Lower lobe of right lung (tissue), 2 donors: ENCODE results near the gene LRRC37B. TPM values are rescaled to one million over a fixed set of nuclear protein-coding genes. Genes with fewer than 3 reads are reported as not detected.

ENCODE experiments used
- ATAC-seq, 2 donors: fragments of 200-7000 bp; cut with Tn5 transposase; one replicate each; pipeline ENCODE4 v1.9.1; 2020 to 2022; ENCODE audit warnings: mild to moderate bottlenecking in 2 of 2, moderate library complexity in 2 of 2
- DNase-seq: peaks from one replicate; pipeline ENCODE4 v3.0.0-alpha.2; 2020
- H3K27ac ChIP-seq: fragments of 200-600 bp; one replicate; pipeline ENCODE4 v1.8.0; 2022
- H3K27me3 ChIP-seq: fragments of 200-600 bp; one replicate; pipeline ENCODE4 v1.8.0; 2022; ENCODE audit warnings: low read depth
- H3K36me3 ChIP-seq: fragments of 200-600 bp; one replicate; pipeline ENCODE4 v1.8.0; 2022; ENCODE audit warnings: mild to moderate bottlenecking
- H3K4me1 ChIP-seq: fragments of 200-600 bp; one replicate; pipeline ENCODE4 v1.8.0; 2022
- H3K4me3 ChIP-seq: fragments of 200-600 bp; one replicate; pipeline ENCODE4 v1.8.0; 2022; ENCODE audit warnings: mild to moderate bottlenecking
- H3K9me3 ChIP-seq: fragments of 200-600 bp; one replicate; pipeline ENCODE4 v1.8.0; 2022
- CTCF ChIP-seq: fragments of 200-600 bp; IDR thresholded peaks from one replicate; pipeline ENCODE4 v1.8.0; 2022; ENCODE audit warnings: antibody characterized with exemption, mild to moderate bottlenecking
- intact Hi-C: fragments of 100-400 bp; cut with DNase I; formaldehyde crosslinking; loops from one replicate; pipeline ENCODE4 v1.11.0; 2022
- total RNA-seq: library from RNA; stranded (reverse); fragmentation: NEBNext Ultra II Directional; extraction: Animal tissue kit (Norgen Biotek cat#: 25700); gene quantifications from one replicate; pipeline ENCODE4 v1.2.1, GENCODE V29; 2021
- donor health status: DM: no; HTN: yes; CAD: no; lungs with severe emphysema.

LRRC37B gene
- total RNA-seq, 1 donor from 2014 or later, result 19.1 TPM

GRCh38 chr17:32007463-32008298 is 498 bp downstream of the LRRC37B start:
- peak overlapping the region; percentile 77 for H3K4me3 ChIP-seq
- no peaks in the 10 kb centered on the region for H3K36me3 ChIP-seq
- peak; percentile 56 for DNase-seq
- no peaks in the 10 kb centered on the region for H3K27me3 ChIP-seq
- H3K9me3 ChIP-seq, result no peaks in the 10 kb centered on the region
- H3K27ac ChIP-seq, result peak overlapping the region; percentile 83
- H3K4me1 ChIP-seq, result peaks cover 36% of the 10 kb centered on the region
- peak; percentile 77 to 84 for ATAC-seq
- TF ChIP-seq CTCF, result no peak
- intact Hi-C loops, result no loop called here

GRCh38 chr17:32009262-32009542 is 2.0 kb downstream of the LRRC37B start:
- intact Hi-C loops, result no loop called here
- no peaks in the 10 kb centered on the region for H3K27me3 ChIP-seq
- DNase-seq (no peak), ATAC-seq (no peak)
- H3K4me3 ChIP-seq, result peak overlapping the region; percentile 77
- no peak for TF ChIP-seq CTCF
- no peaks in the 10 kb centered on the region for H3K9me3 ChIP-seq
- no peaks in the 10 kb centered on the region for H3K36me3 ChIP-seq
- H3K27ac ChIP-seq, result no peak overlapping the region
- peaks cover 37% of the 10 kb centered on the region for H3K4me1 ChIP-seq

GRCh38 chr17:32010114-32010513 is 2.9 kb downstream of the LRRC37B start:
- ATAC-seq (no peak), DNase-seq (no peak)
- Histone ChIP-seq H3K27ac (no peak overlapping the region), H3K4me1 (peaks cover 37% of the 10 kb centered on the region), H3K9me3 (no peaks in the 10 kb centered on the region), H3K4me3 (no peak overlapping the region), H3K36me3 (no peaks in the 10 kb centered on the region), H3K27me3 (no peaks in the 10 kb centered on the region)
- intact Hi-C loops, result no loop called here
- TF ChIP-seq CTCF, result no peak

- no peak for TF ChIP-seq CTCF
- H3K4me1 ChIP-seq, result peaks cover 11% of the 10 kb centered on the region
- H3K9me3 ChIP-seq, result no peaks in the 10 kb centered on the region
- no peak overlapping the region for H3K4me3 ChIP-seq
- intact Hi-C loops, result no loop called here
- no peak for ATAC-seq
- H3K27ac ChIP-seq, result no peak overlapping the region
- peaks cover 16% of the 10 kb centered on the region for H3K36me3 ChIP-seq
- no peaks in the 10 kb centered on the region for H3K27me3 ChIP-seq
- no peak for DNase-seq
Measured at GRCh38 chr17:32015245-32016013, 8.2 kb downstream of the LRRC37B start.

- no peak overlapping the region for H3K4me3 ChIP-seq
- DNase-seq (no peak), ATAC-seq (no peak)
- no peaks in the 10 kb centered on the region for H3K27me3 ChIP-seq
- H3K9me3 ChIP-seq, result no peaks in the 10 kb centered on the region
- H3K27ac ChIP-seq, result no peak overlapping the region
- peaks cover 24% of the 10 kb centered on the region for H3K36me3 ChIP-seq
- H3K4me1 ChIP-seq, result peaks cover 9% of the 10 kb centered on the region
- intact Hi-C loops, result no loop called here
- no peak for TF ChIP-seq CTCF
Measured at GRCh38 chr17:32016231-32016630, 9.0 kb downstream of the LRRC37B start.
